Endodermal cell (in vitro differentiated cells): ENCODE results near the gene HBZ. TPM values are rescaled to one million over a fixed set of nuclear protein-coding genes. Genes with fewer than 3 reads are reported as not detected.
"Not testable (repeated sequence)": the region's sequence is repeated elsewhere in the genome, so short reads cannot be mapped to it uniquely, and the experiment has no call there.

Source experiments
- DNase-seq: peaks from one replicate; pipeline ENCODE4 v3.0.0-alpha.2; 2017
- H3K27ac ChIP-seq: 2 replicates; pipeline ENCODE4 v1.5.1; 2013; ENCODE audit warnings: mild to moderate bottlenecking, low read depth, low read length, moderate library complexity
- H3K27me3 ChIP-seq: 2 replicates; pipeline ENCODE4 v1.6.1; 2013; ENCODE audit warnings: mild to moderate bottlenecking, low read length, moderate library complexity; ENCODE audit not compliant: insufficient read depth, control insufficient read depth, poor library complexity, severe bottlenecking
- H3K36me3 ChIP-seq: 2 replicates; pipeline ENCODE4 v1.7.0; 2013; ENCODE audit warnings: mild to moderate bottlenecking, low read length, moderate library complexity; ENCODE audit not compliant: control insufficient read depth, insufficient read depth
- H3K4me1 ChIP-seq: one replicate; pipeline ENCODE4 v1.7.0; 2013; ENCODE audit warnings: low read length; ENCODE audit not compliant: control insufficient read depth, insufficient read depth
- H3K4me3 ChIP-seq: 2 replicates; pipeline ENCODE4 v1.5.1; 2013; ENCODE audit warnings: mild to moderate bottlenecking, low read length, moderate library complexity
- H3K9ac ChIP-seq: 2 replicates; pipeline ENCODE4 v1.6.1; 2013; ENCODE audit warnings: mild to moderate bottlenecking, low read length, moderate library complexity; ENCODE audit not compliant: poor library complexity, severe bottlenecking; ENCODE audit errors: extremely low read depth
- H3K9me3 ChIP-seq: 2 replicates; pipeline ENCODE4 v1.6.1; 2013; ENCODE audit warnings: mild to moderate bottlenecking, low read length, moderate library complexity; ENCODE audit not compliant: control insufficient read depth
- H3K27ac Mint-ChIP-seq: 2 replicates; pipeline ENCODE4 v1.8.0; 2020; ENCODE audit warnings: mixed read lengths
- H3K27me3 Mint-ChIP-seq: 2 replicates; pipeline ENCODE4 v1.8.0; 2021; ENCODE audit warnings: mild to moderate bottlenecking, mixed read lengths; ENCODE audit not compliant: insufficient read depth
- H3K36me3 Mint-ChIP-seq: 2 replicates; pipeline ENCODE4 v1.8.0; 2020; ENCODE audit warnings: low read depth, mixed read lengths
- H3K4me1 Mint-ChIP-seq: 2 replicates; pipeline ENCODE4 v1.8.0; 2020; ENCODE audit warnings: mixed read lengths
- H3K4me3 Mint-ChIP-seq: 2 replicates; pipeline ENCODE4 v1.8.0; 2020; ENCODE audit warnings: mild to moderate bottlenecking, moderate library complexity, mixed read lengths
- H3K9me3 Mint-ChIP-seq: 2 replicates; pipeline ENCODE4 v1.8.0; 2020; ENCODE audit warnings: mild to moderate bottlenecking, mixed read lengths
- CTCF ChIP-seq: fragments of 200-600 bp; sonication (generic); conservative IDR thresholded peaks from 2 replicates; pipeline ENCODE4 v1.5.0; 2021; ENCODE audit warnings: antibody characterized with exemption, mild to moderate bottlenecking
- WGBS, 2 experiments: methylation state at CpG; one replicate each; pipeline versions ENCODE4 v1.1.5 to v1.1.7; 2013; ENCODE audit warnings: missing lambda C conversion rate in 2 of 2, mixed read lengths in 1 of 2; ENCODE audit not compliant: insufficient coverage in 1 of 2, insufficient read length in 1 of 2; 5-methylcytosine and 5-hydroxymethylcytosine counted together
- total RNA-seq, 2 donors: library from RNA; stranded (reverse); fragmentation: NEBNext Ultra II Directional in 1 of 2; extraction: Animal tissue kit (Norgen Biotek cat#: 25700) in 1 of 2; gene quantifications; 2 replicates in 1 of 2; 3 replicates in 1 of 2; pipeline ENCODE4 v1.2.1, GENCODE V29; 2021

HBZ gene
- total RNA-seq, 2 donors from 2014 or later, result not detected

- Histone ChIP-seq H3K36me3 (no peaks in the 10 kb centered on the region), H3K4me3 (no peak overlapping the region), H3K4me1 (no peaks in the 10 kb centered on the region), H3K9me3 (no peaks in the 10 kb centered on the region), H3K9ac (no peak overlapping the region), H3K27me3 (peaks cover 85% of the 10 kb centered on the region), H3K27ac (no peak overlapping the region)
- H3K36me3 Mint-ChIP-seq, result no peaks in the 10 kb centered on the region
- no peaks in the 10 kb centered on the region for H3K9me3 Mint-ChIP-seq
- H3K27me3 Mint-ChIP-seq, result peaks cover 80% of the 10 kb centered on the region
- 20 to 54% methylated on average over 1 to 5 of the region's 8 CpGs for WGBS, 2 experiments
- no peak overlapping the region for H3K27ac Mint-ChIP-seq
- no peak for TF ChIP-seq CTCF
- H3K4me1 Mint-ChIP-seq, result peaks cover 13% of the 10 kb centered on the region
- no peak for DNase-seq
- H3K4me3 Mint-ChIP-seq, result peak overlapping the region; percentile 34
These were observed 22.8 kb downstream of the HBZ start for GRCh38 chr16:175011-175949.

- WGBS, 2 experiments, result 1% methylated on average over 11 of the region's 39 CpGs; no CpG with 5 or more reads in 1 of the 2 experiments
- H3K4me3 ChIP-seq, DNase-seq, H3K36me3 ChIP-seq, H3K9ac ChIP-seq, H3K36me3 Mint-ChIP-seq, H3K4me1 ChIP-seq, H3K27ac ChIP-seq, H3K9me3 Mint-ChIP-seq, H3K27ac Mint-ChIP-seq, H3K9me3 ChIP-seq: not testable (repeated sequence)
- H3K4me1 Mint-ChIP-seq, result peaks cover 13% of the 10 kb centered on the region
- H3K27me3 Mint-ChIP-seq, result peaks cover 77% of the 10 kb centered on the region
- peaks cover 85% of the 10 kb centered on the region for H3K27me3 ChIP-seq
- peak overlapping the region; percentile 34 for H3K4me3 Mint-ChIP-seq
These were observed 23.6 kb downstream of the HBZ start for GRCh38 chr16:176006-176405.

GRCh38 chr16:176477-177382 lies 24.3 kb downstream of the HBZ start, which contains the start of gene HBA1:
TSS of gene HBA1 (plus strand) at chr16:176680. CDS start at chr16:176717, 37 bp downstream.
- H3K27ac Mint-ChIP-seq, H3K9me3 ChIP-seq, H3K36me3 ChIP-seq, DNase-seq, H3K9me3 Mint-ChIP-seq, H3K9ac ChIP-seq, H3K27ac ChIP-seq, H3K4me3 ChIP-seq, H3K4me1 ChIP-seq, H3K36me3 Mint-ChIP-seq: not testable (repeated sequence)
- peaks cover 81% of the 10 kb centered on the region for H3K27me3 ChIP-seq
- WGBS, 2 experiments, result 10% methylated on average over 35 of the region's 88 CpGs; no CpG with 5 or more reads in 1 of the 2 experiments
- H3K4me1 Mint-ChIP-seq, result peaks cover 13% of the 10 kb centered on the region
- H3K4me3 Mint-ChIP-seq, result peak within 1 kb of the TSS; percentile 34
- H3K27me3 Mint-ChIP-seq, result peaks cover 70% of the 10 kb centered on the region
